DND-41 (cell line): ENCODE results near the gene PDXK.

Experiments
- EZH2 ChIP-seq: IDR thresholded peaks from 3 replicates; pipeline ENCODE4 v1.6.1; 2012; ENCODE audit warnings: borderline replicate concordance, low read depth, mild to moderate bottlenecking, moderate library complexity, low read length, inconsistent platforms; ENCODE audit not compliant: severe bottlenecking
- TF ChIP-seq, protein P1 (sequence below): IDR thresholded peaks from 2 replicates; pipeline ENCODE4 v1.5.1; 2012; ENCODE audit warnings: borderline replicate concordance, low read length, moderate library complexity, mild to moderate bottlenecking; ENCODE audit not compliant: poor library complexity, severe bottlenecking; ENCODE audit errors: extremely low read depth

DNA sequence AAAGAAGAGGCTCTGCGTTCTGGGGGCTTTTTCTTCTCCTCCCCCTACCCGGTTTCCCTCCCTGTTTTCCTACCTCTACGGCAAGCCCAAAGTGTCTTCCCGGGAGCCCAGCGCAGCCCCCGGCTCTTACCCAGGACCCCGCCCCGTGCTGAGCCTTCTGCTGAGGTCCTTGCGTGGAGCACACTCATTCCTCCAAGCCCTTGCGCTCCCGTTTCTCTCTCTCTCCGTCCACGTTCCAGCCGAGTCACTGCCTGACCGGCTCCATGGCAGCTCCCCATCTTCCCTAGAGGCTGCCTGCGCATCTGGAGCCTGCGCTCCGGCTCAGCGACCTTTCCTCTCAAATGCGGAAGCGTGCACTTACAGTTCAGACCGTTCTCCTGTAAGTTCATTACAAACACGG, 24.9 kb upstream of the PDXK start:
- no peak for TF ChIP-seq EZH2
- TF ChIP-seq, protein P1, sequence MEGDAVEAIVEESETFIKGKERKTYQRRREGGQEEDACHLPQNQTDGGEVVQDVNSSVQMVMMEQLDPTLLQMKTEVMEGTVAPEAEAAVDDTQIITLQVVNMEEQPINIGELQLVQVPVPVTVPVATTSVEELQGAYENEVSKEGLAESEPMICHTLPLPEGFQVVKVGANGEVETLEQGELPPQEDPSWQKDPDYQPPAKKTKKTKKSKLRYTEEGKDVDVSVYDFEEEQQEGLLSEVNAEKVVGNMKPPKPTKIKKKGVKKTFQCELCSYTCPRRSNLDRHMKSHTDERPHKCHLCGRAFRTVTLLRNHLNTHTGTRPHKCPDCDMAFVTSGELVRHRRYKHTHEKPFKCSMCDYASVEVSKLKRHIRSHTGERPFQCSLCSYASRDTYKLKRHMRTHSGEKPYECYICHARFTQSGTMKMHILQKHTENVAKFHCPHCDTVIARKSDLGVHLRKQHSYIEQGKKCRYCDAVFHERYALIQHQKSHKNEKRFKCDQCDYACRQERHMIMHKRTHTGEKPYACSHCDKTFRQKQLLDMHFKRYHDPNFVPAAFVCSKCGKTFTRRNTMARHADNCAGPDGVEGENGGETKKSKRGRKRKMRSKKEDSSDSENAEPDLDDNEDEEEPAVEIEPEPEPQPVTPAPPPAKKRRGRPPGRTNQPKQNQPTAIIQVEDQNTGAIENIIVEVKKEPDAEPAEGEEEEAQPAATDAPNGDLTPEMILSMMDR, result no peak
